Fibroblast of gingiva (primary cell): Measurements from ENCODE around the gene MAPKAPK3.
"Not testable (repeated sequence)": the region's sequence is repeated elsewhere in the genome, so short reads cannot be mapped to it uniquely, and the experiment has no call there.

ENCODE experiments used
- DNase-seq: peaks from one replicate; pipeline ENCODE4 v3.0.0-alpha.2; 2011; ENCODE audit warnings: low read depth

MAPKAPK3 gene

DNA sequence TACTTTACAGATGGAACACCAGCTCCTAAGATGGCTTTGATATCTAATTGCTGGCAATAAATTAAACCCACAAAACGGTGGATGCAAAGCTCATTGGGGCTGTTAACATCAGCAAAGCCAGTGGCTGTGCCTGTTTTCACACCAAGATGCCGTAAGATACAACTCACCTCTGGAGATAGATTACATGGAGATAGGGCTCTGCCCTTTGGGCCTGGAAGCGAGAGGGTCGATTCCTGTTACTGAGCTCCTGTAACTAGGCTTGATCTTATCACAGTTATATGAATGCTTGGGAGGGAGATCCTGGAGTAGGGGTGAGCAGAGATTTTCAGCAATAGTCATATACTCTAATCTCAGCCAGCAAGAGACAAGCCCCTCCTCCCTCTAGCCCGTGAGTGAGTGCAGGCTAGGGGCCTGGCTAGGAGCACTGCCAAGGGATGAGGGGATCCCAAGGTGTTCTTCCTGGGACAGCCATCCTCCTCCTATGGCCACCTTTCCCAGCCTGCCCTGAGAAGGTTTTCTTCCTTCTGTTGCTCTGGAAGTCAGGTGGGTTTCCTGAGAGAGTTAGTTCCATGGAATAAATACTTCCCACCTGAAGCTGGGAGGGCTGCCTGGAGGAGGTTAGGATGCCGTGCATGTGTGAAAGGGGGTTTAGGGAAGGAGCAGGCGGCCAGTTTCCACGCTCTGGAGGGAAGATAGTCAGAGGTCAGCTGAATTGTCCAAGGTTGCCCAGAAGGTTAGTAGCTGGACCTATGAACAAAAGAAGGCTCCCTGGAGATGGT is 39.7 kb downstream of the MAPKAPK3 start:
- DNase-seq, result no peak

DNA sequence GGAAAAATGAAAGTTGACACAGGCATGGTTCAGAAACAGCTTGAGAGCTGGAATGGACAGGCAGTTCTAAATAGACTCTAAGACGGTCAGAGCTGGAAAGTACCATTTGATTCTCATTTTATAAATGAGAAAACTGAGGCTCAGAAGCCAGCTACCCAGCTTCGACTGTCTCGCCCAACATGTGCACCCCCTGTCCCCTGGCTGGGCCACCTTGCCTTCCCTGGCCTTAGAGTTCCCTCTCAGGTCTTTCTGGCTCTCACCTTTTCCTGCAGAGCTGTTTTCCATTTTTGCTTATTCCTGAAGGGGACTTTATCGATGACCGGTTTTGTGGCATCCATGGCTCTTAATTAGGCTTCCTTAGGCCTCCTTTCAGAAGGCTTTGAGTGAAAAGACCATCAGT is 40.5 kb downstream of the MAPKAPK3 start:
- no peak for DNase-seq

DNA sequence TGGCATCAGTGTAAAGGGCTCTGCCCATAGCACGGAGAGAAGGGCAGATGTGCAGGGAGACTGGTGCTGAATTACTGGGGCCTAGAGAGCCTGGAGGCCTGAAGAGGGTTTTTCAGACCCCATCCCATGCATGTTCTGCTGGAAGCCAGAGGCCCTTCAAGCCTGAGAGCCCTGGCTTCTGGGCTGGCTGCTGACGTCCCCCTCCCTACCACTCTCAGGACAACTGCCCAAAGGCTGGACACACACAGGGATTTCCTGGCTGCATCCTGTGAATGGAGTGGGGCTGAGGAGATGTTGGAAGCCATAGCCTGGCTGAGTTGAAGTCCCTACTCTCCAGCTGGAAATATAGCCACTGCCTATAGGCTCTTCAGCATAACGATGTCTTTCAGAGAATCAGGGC is 40.9 kb downstream of the MAPKAPK3 start:
- DNase-seq, result no peak

DNA sequence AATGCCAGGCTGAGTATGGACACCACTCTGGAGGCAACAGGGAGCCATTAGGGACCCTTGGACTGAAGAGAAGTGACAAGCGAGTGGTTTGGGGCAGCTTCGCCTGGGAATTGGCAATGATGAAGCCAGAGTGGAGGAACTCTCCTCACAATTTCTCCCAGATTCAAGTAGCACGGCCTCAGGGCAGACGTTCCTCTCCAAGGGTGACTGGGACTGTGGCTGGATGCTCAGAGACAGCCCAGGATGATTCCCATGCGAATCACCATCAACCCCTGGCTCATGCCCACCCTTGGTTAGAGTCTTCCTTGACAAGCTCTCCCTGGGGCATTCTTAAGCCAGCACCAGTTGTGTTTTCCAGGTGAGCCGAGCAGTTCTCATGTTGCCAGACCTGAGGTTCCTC is 41.5 kb downstream of the MAPKAPK3 start:
- no peak for DNase-seq

DNA sequence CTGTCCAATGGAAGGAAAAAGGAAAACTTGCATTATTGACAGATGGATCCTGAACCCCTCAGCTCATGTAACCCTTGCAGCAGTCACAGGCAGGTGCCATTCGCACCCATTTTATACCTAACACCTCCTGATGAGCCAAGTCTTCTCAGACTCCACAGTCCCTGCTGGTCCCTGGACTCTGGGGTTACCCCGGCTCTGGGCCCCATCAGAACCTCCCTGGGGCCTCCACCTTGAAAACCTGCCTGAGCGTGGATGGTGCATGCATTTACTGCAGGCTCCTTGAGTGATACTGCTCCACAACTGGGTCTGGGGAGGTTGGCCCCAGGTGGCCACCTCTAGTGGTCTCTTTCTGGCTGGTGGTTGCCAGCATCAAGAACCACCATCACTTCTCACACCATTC is 41.9 kb downstream of the MAPKAPK3 start:
- no peak for DNase-seq

DNA sequence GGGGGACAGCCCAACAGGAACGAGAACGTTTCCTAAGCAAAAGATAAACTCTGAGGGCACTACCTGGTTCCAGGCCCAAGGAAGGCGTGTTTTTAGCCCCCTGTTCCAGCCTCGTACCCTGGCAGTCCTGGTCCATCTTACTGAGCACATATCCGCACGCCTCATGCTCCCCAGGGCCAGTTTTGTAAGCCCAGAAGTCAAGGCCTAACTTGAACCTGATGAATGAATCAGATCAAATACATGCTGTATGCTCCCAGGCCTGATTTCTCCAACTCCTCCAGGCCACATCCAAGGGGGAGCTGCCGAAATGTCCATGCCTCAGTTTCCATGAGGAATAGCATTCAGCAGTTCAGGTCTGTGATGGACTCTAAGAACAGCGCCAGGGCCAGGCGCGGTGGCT is 43.4 kb downstream of the MAPKAPK3 start:
- DNase-seq, result no peak

DNA sequence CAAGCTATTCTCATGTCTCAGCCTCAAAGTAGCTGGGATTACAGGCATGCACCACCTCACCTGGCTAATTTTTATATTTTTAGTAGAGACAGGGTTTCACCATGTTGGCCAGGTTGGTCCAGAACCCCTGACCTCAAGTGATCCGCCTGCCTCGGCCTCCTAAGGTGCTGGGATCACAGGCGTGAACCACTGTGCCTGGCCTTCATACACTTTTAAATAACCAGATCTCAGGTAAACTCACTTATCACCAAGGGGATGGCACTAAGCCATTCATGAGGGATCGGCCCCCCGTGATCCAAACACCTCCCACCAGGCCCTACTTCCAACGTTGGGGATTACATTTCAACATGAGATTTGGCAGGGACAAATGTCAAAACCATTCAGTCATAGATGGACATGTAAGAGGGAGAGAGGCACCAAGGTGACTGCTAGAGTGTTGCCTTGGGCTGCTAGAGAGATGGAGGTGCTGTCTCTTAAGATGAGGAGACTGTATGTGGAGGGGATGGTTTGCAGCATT is 44.4 kb downstream of the MAPKAPK3 start:
- DNase-seq, result no peak

DNA sequence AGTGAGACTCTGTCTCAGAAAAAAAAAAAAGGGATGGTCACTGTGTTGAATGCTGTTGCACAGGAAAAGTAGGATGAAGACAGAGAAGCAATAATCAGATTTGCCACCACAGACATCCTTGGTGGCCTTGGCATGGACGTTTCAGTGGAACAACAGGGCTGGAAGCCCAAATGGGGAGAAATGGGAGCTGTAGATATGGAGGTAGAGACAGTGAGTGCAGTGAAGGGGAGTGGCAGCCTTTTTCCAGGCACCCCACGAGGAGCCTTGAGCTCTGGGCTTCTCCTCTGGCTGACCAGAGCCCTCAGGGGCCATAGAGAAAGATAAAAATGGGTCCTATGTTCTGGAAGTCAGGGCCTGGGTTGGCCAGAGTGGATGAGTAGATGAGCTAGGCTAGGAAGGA is 45.5 kb downstream of the MAPKAPK3 start:
- no peak for DNase-seq

DNA sequence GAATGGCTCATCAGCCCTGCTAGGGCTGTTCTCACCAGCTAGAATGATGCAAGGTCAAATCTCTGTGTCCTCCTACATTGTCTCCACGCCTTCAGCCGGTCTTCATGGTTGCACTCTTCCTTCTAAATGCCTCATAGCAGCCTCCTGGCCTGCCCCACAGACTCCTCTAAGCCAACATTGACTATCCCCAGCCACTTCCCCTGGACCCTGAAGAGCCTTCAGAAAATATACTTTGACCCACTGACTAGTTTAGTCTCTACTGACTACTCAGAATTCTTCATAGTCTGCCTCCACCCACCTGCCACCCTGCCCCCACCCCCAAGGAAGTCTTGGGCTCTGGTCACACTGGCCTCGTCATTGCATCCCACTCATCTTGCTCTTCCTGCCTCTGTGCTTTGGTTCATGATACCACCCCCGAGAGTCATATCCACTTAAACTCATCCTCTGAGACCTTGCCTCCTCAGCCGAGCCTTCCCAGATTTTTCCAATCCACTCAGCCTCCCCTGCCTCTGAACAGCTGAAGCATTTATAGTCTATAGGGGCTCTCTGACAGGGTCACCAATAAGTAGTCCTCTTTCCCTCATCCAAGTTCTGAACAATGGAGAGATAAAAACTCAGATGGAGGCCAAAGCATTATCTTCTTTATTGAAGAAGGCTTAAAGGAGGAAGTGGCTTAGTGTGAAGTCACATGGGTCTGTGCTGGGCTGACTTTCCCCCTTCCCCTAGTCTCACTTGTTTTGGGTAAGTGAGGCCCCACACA is 48.3 kb downstream of the MAPKAPK3 start:
- DNase-seq, result no peak

DNA sequence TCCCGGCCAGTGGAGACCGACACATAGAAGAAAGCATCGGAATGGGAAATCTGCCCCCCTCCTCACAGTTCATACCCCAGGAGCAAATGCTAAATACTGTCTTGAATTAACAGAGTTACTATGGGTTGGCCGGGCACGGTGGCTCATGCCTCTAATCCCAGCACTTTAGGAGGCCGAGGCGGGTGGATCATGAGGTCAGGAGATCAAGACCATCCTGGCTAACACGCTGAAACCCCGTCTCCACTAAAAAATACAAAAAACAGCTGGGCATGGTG is 48.8 kb downstream of the MAPKAPK3 start:
- not testable (repeated sequence) for DNase-seq

DNA sequence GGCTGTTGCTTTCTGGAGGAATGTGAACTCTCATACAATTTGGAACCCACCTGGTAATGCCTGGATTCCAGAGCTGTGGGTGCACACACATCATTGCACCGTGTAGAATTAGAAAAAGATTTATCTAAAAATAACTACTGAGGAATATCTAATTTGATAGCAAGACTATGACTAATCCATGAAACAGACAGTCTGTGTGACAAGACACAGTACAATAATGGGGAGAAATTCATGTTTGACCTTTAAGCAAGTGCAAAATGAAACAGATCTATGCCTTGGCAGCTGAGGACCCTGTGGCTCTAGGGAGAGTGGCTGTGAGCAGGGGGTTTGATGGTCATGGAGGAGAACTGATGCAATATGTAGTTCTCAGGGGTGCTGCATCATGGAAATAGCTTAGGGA is 49.9 kb downstream of the MAPKAPK3 start:
- DNase-seq, result no peak

DNA sequence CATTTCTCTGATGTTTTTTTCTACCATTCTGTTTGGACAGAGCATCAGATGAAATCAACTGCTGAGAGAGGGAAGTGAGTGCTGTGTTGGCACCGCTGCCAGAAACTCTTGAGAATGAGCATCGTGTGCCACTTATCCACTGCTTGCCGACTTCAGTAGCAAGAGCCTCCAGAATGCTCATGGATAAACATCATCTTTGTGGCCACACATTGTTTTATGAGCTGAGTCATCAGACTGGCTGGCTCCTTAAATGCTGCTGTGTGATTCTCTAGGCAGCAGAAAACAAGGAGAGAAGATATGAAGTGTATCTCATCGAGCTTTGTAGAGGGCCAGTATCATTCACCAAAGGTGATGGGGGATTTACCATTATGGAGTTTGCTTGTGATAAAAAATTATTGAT is 54.4 kb downstream of the MAPKAPK3 start:
- DNase-seq, result peak; percentile 63

DNA sequence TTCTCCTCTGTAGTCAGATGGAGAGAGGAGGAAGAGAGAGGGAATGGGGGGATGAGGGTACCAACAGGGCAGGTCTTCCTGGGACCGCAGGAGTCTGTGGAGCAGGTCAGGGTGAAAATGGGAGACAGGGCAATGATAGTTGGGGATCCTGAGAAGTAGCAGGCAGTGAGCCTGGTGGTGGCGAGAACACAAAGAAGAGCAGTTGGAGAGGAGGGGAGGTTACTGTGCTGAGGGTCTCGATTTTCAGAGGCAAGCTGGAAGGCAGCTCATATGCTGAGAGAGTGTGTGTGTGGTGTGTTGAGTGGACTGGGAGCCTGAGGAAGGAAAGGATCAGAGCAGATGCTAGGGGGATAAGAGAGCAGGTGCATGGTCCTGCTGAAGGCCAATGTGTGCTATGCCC is 55.7 kb downstream of the MAPKAPK3 start:
- no peak for DNase-seq

DNA sequence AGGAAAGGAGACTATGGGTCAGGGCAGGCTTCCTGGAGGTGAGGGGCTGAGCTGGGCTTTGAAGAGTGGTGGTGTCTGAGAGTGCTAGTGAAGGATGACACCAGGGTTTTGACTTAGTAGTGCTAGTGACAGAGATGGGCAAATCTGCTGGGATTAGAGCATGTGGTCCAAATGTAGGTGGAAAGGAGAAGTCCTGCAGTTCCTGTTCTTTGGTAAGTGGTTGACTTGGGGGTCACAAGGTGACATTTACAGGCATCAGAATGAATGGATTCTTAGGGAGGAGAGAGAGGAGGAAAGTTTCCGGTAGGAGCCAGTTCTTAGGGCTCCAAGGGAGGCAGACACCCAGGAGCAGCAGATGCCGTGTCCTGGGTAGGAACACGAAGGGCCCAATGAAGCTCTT is 57.0 kb downstream of the MAPKAPK3 start:
- no peak for DNase-seq

DNA sequence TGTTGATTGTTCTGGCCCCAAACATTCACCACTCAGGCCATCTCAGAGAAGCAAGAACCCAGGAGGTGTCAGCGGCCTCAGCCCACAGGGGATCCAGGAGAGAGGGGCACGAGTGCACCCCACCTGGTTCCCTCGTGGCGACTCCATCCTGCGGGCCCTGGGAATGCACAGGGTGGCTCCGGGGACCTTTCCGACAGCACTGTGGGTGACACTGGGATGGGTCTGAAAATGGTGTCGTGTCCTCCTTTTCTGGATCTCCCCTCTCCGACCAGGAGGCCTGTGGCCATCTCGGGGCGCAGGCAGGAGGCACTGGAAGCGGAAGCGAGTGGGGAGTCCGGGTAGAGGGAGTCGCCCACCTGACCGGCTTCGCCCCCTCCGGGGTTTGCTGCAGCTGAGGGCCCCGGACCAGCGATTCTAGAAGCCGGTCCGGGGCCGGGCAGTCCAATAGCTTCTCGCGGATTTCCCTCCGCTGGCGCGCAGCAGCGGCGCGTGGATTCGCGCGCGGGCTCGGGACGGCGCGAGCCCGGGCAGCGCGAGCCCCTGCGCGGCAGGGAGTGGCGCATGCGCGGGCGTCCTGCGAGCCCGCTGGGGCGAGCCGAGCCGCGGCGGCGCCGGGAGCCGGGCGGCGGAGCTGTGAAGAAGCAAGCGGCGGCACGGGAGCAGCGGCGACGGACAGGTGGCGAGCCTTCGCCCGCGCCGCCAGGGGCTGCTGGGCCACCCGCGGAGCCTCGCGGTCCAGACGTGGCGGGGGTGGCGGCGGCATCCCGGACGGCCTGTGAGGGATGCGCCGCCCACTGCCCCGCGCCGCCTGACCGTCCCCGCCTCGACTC is 57.6 kb downstream of the MAPKAPK3 start, which contains the start of gene DOCK3:
TSS of gene DOCK3 (plus strand) at position 579 of the 830 bp plus-strand sequence. CDS start 337 bp downstream, outside the sequence.
- DNase-seq, result peak; percentile 32

DNA sequence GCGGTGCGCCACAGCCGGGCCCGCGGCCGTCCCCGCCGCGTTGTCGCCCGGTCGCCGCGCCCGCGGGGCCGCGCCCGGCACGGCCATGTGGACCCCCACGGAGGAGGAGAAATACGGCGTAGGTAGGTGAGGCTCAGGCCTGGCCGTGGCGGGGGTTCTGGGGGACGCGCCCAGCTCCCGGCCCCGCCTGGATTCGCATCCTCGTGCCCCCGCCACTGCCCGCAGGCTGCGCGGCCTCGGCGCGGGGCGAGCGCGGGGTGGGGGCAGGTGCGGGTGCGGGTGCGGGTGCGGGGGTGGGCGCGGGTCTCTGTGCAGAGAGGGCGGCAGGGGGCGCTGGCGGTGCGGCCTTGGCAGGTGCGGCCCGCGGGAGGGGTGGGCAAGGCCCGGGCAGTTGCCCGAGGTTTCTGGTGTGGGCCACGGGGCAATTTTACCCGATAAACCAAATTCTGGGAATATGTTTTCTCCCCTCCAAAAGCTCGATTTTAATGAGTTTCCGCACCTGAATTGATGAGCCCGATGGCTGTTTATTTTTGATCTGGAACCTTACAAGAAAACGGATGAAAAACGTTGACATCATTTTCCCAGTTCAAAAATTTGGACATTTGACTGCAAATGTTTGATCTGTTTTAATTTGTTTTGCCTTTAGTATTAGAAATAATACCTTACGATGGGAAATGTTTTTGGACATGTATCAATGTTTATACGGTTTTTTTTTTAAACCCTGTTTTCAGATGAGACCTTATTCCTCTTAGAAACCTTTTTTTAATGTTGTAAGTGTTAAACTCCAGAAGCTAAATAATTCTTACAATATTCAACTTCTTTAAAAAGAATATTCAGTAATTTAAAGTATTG is 58.5 kb downstream of the MAPKAPK3 start:
- no peak for DNase-seq

DNA sequence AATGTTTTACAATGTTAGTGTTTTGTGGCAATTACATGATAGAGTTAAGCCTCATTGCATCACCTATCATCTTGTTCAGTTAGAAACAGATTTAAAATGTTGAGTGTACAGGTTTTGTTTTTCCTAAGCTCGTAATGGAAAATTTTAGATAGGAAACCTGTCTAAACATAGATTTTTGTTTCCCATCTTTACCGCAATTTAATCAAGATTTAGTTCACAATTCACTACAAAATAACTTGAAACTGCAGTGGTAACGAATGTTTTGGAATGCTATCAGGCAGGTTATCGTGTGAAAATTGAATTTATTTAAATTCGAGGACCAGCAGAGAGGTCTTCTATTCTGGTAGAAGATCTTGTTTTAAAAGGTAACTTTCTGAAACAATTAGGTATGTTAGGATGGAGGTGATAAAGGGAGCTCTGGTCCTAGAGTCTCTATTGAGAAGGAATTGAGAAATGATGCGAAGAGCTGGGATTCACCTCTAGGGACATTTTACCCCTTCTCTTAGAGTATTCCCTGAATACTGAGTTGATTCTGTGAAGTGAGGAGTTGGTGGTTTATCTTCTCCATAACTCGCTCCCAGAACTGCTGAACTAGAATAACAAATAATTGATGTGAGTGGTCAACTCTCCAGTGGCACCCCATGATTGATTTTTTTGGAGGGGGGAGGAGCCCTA is 59.2 kb downstream of the MAPKAPK3 start:
- DNase-seq, result no peak

DNA sequence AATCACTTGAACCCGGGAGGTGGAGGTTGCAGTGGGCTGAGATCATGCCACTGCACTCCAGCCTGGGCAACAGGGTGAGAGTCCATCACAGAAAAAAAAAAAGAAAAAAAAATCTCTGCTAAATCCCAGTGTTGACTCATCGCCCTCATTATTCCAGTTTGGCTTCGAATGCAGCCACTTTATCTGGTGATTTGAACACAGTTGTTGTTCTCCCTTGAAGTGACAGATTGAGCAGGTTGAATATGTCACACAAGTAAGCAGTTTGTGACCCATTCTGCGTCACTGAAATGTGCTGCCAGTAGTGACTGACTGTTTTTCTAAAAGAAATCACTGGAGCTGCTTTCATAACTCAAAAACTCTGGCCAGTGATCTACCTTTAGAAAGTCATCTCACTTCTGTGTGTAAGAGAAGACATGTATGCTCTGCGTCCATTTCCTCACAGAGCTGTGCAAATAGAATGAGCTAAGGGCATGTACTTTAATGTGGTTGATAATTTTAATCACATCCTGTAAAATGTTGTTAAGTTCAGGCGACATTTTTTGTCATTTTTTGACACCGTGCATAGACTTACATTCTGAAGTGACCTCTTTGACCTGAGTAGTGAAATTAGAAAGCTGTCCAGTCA is 70.3 kb downstream of the MAPKAPK3 start:
- no peak for DNase-seq

DNA sequence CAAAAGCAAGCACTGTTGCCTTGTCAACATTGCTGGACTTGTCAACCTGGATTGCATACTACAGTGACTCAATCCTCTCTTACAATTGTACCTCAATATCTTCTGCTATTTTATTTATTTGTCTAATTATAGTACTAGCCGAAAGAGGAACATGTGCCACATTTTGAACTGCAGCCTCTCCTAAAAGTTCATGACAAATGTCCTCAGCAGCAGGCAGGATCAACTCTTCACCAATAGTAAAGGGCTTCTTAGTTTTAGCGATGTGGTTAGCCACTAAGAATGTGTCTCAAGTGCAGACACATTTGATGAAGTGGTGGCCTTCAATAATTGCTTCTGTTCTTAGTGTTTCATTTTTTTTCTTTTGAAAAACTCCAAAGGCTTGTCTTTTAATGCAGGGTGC is 71.0 kb downstream of the MAPKAPK3 start:
- no peak for DNase-seq

DNA sequence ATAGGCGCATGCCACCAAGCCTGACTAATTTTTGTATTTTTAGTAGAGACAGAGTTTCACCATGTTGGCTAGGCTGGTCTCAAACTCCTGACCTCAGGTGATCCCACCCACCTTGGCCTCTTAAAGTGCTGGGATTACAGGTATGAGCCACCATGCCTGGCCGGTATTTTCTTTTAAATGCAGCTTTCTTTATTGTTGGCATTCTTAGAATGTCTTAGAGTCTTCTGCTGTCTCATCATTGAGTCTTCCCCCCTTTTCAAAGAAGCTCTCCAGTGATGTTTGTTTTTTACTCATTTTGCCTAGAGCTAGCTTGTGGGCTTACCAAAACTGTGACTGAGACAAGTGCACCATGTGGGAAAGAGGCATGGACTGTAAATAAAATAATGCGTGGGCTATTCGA is 71.7 kb downstream of the MAPKAPK3 start:
- not testable (repeated sequence) for DNase-seq

DNA sequence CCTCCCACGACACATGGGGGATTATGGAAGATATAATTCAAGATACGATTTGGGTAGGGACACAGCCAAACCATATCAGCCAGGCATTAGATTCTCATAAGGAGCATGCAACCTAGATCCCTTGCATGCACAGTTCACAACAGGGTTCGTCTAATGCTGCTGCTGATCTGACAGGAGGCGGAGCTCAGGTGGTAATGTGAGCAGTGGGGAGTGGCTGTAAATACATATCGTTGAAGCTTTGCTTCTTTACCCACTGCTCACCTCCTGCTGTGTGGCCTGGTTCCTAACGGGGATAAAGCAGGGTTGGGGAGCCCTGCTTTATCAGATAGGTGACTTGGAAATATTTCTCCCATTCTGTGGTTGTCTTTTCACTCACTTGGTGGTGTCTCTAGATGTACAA is 72.6 kb downstream of the MAPKAPK3 start:
- DNase-seq, result no peak
